Neural cell (in vitro differentiated cells): Measurements from ENCODE around the gene MED13L.

ENCODE experiments used
- EP300 ChIP-seq: fragments of 450-650 bp; conservative IDR thresholded peaks from 2 replicates; pipeline ENCODE4 v1.6.1; 2014; ENCODE audit warnings: antibody characterized with exemption, mild to moderate bottlenecking, moderate library complexity; ENCODE audit not compliant: poor library complexity, severe bottlenecking
- EZH2 ChIP-seq: fragments of 200-600, 300-800 bp; shearing (Covaris generic), sonication (generic); IDR thresholded peaks from 2 replicates; pipeline ENCODE4 v1.6.1; 2014; ENCODE audit warnings: antibody characterized with exemption, low read length, borderline replicate concordance, mild to moderate bottlenecking; ENCODE audit not compliant: insufficient read depth, poor library complexity, severe bottlenecking
- POLR2AphosphoS5 ChIP-seq: IDR thresholded peaks from 2 replicates; pipeline ENCODE4 v1.6.1; 2012
- RAD21 ChIP-seq: fragments of 450-650 bp; conservative IDR thresholded peaks from 2 replicates; pipeline ENCODE4 v1.6.1; 2014; ENCODE audit warnings: antibody characterized with exemption, mild to moderate bottlenecking, moderate library complexity
- TAF1 ChIP-seq: IDR thresholded peaks from 2 replicates; pipeline ENCODE4 v1.6.1; 2012; ENCODE audit warnings: low read depth
- TF ChIP-seq, protein P1 (sequence below): fragments of 450-650 bp; IDR thresholded peaks from 2 replicates; pipeline ENCODE4 v1.5.1; 2014; ENCODE audit warnings: antibody characterized with exemption, mild to moderate bottlenecking, moderate library complexity; ENCODE audit not compliant: poor library complexity, severe bottlenecking
- TF ChIP-seq, protein P2 (sequence below): IDR thresholded peaks from 2 replicates; pipeline ENCODE4 v1.6.1; 2012; ENCODE audit warnings: borderline replicate concordance

DNA sequence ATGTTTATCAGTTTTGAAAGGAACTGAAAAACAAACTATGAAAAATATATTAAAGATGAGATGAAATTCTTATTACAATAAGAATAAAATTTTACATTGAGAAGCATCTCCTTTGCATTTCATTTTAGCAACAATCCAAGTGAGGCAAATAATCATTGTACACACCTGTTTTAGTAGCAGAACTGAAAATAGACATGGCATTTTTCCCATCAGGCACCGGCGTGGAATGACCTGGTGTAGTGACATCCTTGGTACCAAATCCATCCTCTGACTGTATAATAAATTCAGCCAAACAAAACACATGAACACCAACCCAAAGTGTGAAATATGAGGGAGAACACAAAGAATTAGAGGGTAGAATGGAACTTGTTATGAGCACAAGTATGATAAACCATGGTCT is 271.4 kb downstream of the MED13L start:
- TF ChIP-seq EZH2 = no peak
- TF ChIP-seq, protein P1, sequence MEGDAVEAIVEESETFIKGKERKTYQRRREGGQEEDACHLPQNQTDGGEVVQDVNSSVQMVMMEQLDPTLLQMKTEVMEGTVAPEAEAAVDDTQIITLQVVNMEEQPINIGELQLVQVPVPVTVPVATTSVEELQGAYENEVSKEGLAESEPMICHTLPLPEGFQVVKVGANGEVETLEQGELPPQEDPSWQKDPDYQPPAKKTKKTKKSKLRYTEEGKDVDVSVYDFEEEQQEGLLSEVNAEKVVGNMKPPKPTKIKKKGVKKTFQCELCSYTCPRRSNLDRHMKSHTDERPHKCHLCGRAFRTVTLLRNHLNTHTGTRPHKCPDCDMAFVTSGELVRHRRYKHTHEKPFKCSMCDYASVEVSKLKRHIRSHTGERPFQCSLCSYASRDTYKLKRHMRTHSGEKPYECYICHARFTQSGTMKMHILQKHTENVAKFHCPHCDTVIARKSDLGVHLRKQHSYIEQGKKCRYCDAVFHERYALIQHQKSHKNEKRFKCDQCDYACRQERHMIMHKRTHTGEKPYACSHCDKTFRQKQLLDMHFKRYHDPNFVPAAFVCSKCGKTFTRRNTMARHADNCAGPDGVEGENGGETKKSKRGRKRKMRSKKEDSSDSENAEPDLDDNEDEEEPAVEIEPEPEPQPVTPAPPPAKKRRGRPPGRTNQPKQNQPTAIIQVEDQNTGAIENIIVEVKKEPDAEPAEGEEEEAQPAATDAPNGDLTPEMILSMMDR = no peak
- TF ChIP-seq TAF1 = no peak
- no peak for TF ChIP-seq POLR2AphosphoS5
- TF ChIP-seq EP300 = no peak
- TF ChIP-seq RAD21 = no peak
- TF ChIP-seq, protein P2, sequence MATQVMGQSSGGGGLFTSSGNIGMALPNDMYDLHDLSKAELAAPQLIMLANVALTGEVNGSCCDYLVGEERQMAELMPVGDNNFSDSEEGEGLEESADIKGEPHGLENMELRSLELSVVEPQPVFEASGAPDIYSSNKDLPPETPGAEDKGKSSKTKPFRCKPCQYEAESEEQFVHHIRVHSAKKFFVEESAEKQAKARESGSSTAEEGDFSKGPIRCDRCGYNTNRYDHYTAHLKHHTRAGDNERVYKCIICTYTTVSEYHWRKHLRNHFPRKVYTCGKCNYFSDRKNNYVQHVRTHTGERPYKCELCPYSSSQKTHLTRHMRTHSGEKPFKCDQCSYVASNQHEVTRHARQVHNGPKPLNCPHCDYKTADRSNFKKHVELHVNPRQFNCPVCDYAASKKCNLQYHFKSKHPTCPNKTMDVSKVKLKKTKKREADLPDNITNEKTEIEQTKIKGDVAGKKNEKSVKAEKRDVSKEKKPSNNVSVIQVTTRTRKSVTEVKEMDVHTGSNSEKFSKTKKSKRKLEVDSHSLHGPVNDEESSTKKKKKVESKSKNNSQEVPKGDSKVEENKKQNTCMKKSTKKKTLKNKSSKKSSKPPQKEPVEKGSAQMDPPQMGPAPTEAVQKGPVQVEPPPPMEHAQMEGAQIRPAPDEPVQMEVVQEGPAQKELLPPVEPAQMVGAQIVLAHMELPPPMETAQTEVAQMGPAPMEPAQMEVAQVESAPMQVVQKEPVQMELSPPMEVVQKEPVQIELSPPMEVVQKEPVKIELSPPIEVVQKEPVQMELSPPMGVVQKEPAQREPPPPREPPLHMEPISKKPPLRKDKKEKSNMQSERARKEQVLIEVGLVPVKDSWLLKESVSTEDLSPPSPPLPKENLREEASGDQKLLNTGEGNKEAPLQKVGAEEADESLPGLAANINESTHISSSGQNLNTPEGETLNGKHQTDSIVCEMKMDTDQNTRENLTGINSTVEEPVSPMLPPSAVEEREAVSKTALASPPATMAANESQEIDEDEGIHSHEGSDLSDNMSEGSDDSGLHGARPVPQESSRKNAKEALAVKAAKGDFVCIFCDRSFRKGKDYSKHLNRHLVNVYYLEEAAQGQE = no peak
